K562 (cell line): ENCODE results near the gene AHNAK.

Source experiments
- ARNT ChIP-seq, 2 experiments: fragments of 450-650 bp; IDR thresholded peaks; 2 replicates each; pipeline ENCODE4 v1.6.1; 2016; ENCODE audit warnings: mild to moderate bottlenecking in 1 of 2
- DIDO1 ChIP-seq: fragments of 450-650 bp; IDR thresholded peaks from 2 replicates; pipeline ENCODE4 v1.6.1; 2016; ENCODE audit warnings: low read depth, missing biosample characterization, missing genetic modification characterization
- ELF1 ChIP-seq: fragments of 200-800 bp; sonication (Bioruptor generic); IDR thresholded peaks from 2 replicates; pipeline ENCODE4 v1.6.1; 2016; ENCODE audit warnings: missing genetic modification characterization, missing compliant biosample characterization
- EZH2 ChIP-seq: IDR thresholded peaks from 2 replicates; pipeline ENCODE4 v1.6.1; 2012; ENCODE audit warnings: low read depth, mild to moderate bottlenecking, inconsistent platforms, low read length, borderline replicate concordance
- FUS ChIP-seq: fragments of 200-400 bp; formaldehyde crosslinking; optimal IDR thresholded peaks from 2 replicates; pipeline ENCODE3; 2017; ENCODE audit warnings: low read depth, low read length
- GATA2 ChIP-seq: sonication (generic); formaldehyde crosslinking; IDR thresholded peaks from 2 replicates; pipeline ENCODE4 v1.4.0; 2020; ENCODE audit warnings: mild to moderate bottlenecking, missing genetic modification reagents
- PHF20 ChIP-seq: fragments of 450-650 bp; IDR thresholded peaks from 2 replicates; pipeline ENCODE4 v1.6.1; 2018; ENCODE audit not compliant: partially characterized antibody
- SRF ChIP-seq, 2 experiments: fragments of 250-450, 450-650 bp in 1 of 2; sonication (Bioruptor Pico) in 1 of 2; sonication (generic) in 1 of 2; formaldehyde crosslinking; IDR thresholded peaks; 2 replicates each; pipeline versions ENCODE4 v1.5.0 to v1.5.1; 2020 to 2022; ENCODE audit warnings: mild to moderate bottlenecking in 1 of 2, missing genetic modification reagents in 1 of 2
- TOE1 ChIP-seq, 2 experiments: fragments of 450-650 bp in 1 of 2; sonication (generic) in 1 of 2; formaldehyde crosslinking in 1 of 2; IDR thresholded peaks; 2 replicates each; pipeline versions ENCODE4 v1.7.1 to v1.8.0; 2016 to 2022; ENCODE audit warnings: borderline replicate concordance in 2 of 2, mild to moderate bottlenecking in 2 of 2, antibody characterized with exemption in 1 of 2, inconsistent platforms in 1 of 2, low read depth in 1 of 2, missing genetic modification reagents in 1 of 2, moderate library complexity in 1 of 2
- U2AF1 ChIP-seq: fragments of 200-400 bp; formaldehyde crosslinking; optimal IDR thresholded peaks from 2 replicates; pipeline ENCODE3; 2017; ENCODE audit warnings: mild to moderate bottlenecking, low read depth, low read length, moderate library complexity
- ZNF274 ChIP-seq: IDR thresholded peaks from 2 replicates; pipeline ENCODE4 v1.6.1; 2011; ENCODE audit warnings: low read depth, mild to moderate bottlenecking, low read length, moderate library complexity, borderline replicate concordance
- TF ChIP-seq, protein P1 (sequence below): fragments of 250-450 bp; sonication (Bioruptor Pico); IDR thresholded peaks from 2 replicates; pipeline ENCODE4 v1.4.0; 2020; ENCODE audit warnings: mild to moderate bottlenecking, moderate library complexity, borderline replicate concordance
- TF ChIP-seq, protein P2 (sequence below), 3 experiments: IDR thresholded peaks in 2 of 3; conservative IDR thresholded peaks in 1 of 3; 2 replicates each; pipeline ENCODE4 v1.5.1; 2011 to 2012; ENCODE audit warnings: low read length in 3 of 3, mild to moderate bottlenecking in 3 of 3, control low read depth in 2 of 3, improper control_type of control experiment in 1 of 3, inconsistent platforms in 1 of 3, low read depth in 1 of 3, mixed read lengths in 1 of 3, moderate library complexity in 1 of 3; ENCODE audit not compliant: insufficient read depth in 2 of 3
- TF ChIP-seq, protein P3 (sequence below): sonication (generic); formaldehyde crosslinking; IDR thresholded peaks from 2 replicates; pipeline ENCODE4 v1.8.0; 2022; ENCODE audit warnings: mild to moderate bottlenecking, missing genetic modification reagents, borderline replicate concordance

DNA sequence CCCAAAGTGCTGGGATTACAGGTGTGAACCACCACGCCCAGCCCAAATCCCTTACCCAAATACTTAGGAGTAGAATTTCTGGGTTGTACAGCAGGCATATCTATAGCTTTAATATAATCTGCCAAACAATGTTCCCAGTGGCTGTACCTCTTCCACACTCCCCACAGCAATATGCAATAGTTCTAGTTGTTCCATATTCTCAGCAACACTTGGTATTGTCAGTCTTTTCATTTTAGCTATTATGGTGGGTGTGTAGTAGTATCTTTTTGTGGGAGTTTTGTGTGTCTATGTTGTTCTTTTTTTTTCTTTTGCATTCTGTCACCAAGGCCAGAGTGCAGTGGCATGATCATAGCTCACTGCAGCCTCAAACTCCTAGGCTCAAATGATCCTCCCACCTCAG is 109.0 kb downstream of the AHNAK start:
- TF ChIP-seq, protein P1, sequence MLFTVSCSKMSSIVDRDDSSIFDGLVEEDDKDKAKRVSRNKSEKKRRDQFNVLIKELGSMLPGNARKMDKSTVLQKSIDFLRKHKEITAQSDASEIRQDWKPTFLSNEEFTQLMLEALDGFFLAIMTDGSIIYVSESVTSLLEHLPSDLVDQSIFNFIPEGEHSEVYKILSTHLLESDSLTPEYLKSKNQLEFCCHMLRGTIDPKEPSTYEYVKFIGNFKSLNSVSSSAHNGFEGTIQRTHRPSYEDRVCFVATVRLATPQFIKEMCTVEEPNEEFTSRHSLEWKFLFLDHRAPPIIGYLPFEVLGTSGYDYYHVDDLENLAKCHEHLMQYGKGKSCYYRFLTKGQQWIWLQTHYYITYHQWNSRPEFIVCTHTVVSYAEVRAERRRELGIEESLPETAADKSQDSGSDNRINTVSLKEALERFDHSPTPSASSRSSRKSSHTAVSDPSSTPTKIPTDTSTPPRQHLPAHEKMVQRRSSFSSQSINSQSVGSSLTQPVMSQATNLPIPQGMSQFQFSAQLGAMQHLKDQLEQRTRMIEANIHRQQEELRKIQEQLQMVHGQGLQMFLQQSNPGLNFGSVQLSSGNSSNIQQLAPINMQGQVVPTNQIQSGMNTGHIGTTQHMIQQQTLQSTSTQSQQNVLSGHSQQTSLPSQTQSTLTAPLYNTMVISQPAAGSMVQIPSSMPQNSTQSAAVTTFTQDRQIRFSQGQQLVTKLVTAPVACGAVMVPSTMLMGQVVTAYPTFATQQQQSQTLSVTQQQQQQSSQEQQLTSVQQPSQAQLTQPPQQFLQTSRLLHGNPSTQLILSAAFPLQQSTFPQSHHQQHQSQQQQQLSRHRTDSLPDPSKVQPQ (CRISPR knock-in tag), result no peak
- TF ChIP-seq ZNF274 (no peak), GATA2 (CRISPR knock-in tag) (no peak), ELF1 (no peak), ARNT (IDR thresholded peaks at IDR 0.05) (no peak), PHF20 (no peak), FUS (no peak), DIDO1 (tag) (no peak), TOE1 (IDR thresholded peaks at IDR 0.05; ENCODE audit: borderline replicate concordance) (no peak), TOE1 (CRISPR knock-in tag; IDR thresholded peaks at IDR 0.05; ENCODE audit: borderline replicate concordance, low read depth) (no peak), EZH2 (no peak), U2AF1 (no peak), SRF (CRISPR knock-in tag; IDR thresholded peaks at IDR 0.05) (no peak)
- TF ChIP-seq, protein P2, sequence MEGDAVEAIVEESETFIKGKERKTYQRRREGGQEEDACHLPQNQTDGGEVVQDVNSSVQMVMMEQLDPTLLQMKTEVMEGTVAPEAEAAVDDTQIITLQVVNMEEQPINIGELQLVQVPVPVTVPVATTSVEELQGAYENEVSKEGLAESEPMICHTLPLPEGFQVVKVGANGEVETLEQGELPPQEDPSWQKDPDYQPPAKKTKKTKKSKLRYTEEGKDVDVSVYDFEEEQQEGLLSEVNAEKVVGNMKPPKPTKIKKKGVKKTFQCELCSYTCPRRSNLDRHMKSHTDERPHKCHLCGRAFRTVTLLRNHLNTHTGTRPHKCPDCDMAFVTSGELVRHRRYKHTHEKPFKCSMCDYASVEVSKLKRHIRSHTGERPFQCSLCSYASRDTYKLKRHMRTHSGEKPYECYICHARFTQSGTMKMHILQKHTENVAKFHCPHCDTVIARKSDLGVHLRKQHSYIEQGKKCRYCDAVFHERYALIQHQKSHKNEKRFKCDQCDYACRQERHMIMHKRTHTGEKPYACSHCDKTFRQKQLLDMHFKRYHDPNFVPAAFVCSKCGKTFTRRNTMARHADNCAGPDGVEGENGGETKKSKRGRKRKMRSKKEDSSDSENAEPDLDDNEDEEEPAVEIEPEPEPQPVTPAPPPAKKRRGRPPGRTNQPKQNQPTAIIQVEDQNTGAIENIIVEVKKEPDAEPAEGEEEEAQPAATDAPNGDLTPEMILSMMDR (IDR thresholded peaks at IDR 0.05 in 2 of 3, conservative IDR thresholded peaks at IDR 0.05 in 1 of 3; ENCODE audit: insufficient read depth in 2 of 3, low read depth in 1 of 3, low read length in 3 of 3), result no peak
- TF ChIP-seq, protein P3, sequence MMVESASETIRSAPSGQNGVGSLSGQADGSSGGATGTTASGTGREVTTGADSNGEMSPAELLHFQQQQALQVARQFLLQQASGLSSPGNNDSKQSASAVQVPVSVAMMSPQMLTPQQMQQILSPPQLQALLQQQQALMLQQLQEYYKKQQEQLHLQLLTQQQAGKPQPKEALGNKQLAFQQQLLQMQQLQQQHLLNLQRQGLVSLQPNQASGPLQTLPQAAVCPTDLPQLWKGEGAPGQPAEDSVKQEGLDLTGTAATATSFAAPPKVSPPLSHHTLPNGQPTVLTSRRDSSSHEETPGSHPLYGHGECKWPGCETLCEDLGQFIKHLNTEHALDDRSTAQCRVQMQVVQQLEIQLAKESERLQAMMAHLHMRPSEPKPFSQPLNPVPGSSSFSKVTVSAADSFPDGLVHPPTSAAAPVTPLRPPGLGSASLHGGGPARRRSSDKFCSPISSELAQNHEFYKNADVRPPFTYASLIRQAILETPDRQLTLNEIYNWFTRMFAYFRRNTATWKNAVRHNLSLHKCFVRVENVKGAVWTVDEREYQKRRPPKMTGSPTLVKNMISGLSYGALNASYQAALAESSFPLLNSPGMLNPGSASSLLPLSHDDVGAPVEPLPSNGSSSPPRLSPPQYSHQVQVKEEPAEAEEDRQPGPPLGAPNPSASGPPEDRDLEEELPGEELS (CRISPR knock-in tag), result no peak
